ENCODE measurements around the gene ALDOB.
A peak's percentile ranks its signal among the peaks of the same experiment; 100 is the strongest.

The ALDOB gene

GRCh38 chr9:101435601-101436079, at the start of gene ALDOB:
ALDOB (minus strand) TSS chr9:101435774; CDS start chr9:101430887, 4,887 bp downstream.
- no peak for DNase-seq (ENCODE audit: low spot score)

GRCh38 chr9:101484046-101484445, 48.5 kb upstream of the ALDOB start:
- DNase-seq (ENCODE audit: low spot score) = no peak

GRCh38 chr9:101481261-101481660, 45.7 kb upstream of the ALDOB start:
- no peak for DNase-seq (ENCODE audit: low spot score)

GRCh38 chr9:101480386-101480785, 44.8 kb upstream of the ALDOB start:
- DNase-seq (ENCODE audit: low spot score) = no peak

- no peak for DNase-seq (ENCODE audit: low spot score)
Observed at GRCh38 chr9:101479338-101480030, 43.9 kb upstream of the ALDOB start.

- no peak for DNase-seq (ENCODE audit: low spot score)
Observed at GRCh38 chr9:101478906-101479305, 43.3 kb upstream of the ALDOB start.

GRCh38 chr9:101478444-101478843, 42.9 kb upstream of the ALDOB start:
- DNase-seq (ENCODE audit: low spot score) = no peak

GRCh38 chr9:101477736-101478135, 42.2 kb upstream of the ALDOB start:
- no peak for DNase-seq (ENCODE audit: low spot score)

- DNase-seq (ENCODE audit: low spot score) = no peak
Observed at GRCh38 chr9:101477214-101477613, 41.6 kb upstream of the ALDOB start.

GRCh38 chr9:101476576-101477208, 41.1 kb upstream of the ALDOB start:
- DNase-seq (ENCODE audit: low spot score) = no peak

GRCh38 chr9:101472891-101473290, 37.3 kb upstream of the ALDOB start:
- DNase-seq (ENCODE audit: low spot score) = no peak

- DNase-seq (ENCODE audit: low spot score) = no peak
Observed at GRCh38 chr9:101470929-101471328, 35.4 kb upstream of the ALDOB start.

- no peak for DNase-seq (ENCODE audit: low spot score)
Observed at GRCh38 chr9:101470021-101470420, 34.4 kb upstream of the ALDOB start.

GRCh38 chr9:101469026-101469425, 33.5 kb upstream of the ALDOB start:
- no peak for DNase-seq (ENCODE audit: low spot score)

- no peak for DNase-seq (ENCODE audit: low spot score)
Observed at GRCh38 chr9:101468116-101468515, 32.5 kb upstream of the ALDOB start.

- DNase-seq (ENCODE audit: low spot score) = no peak
Observed at GRCh38 chr9:101467690-101468089, 32.1 kb upstream of the ALDOB start.

GRCh38 chr9:101466863-101467262, 31.3 kb upstream of the ALDOB start:
- no peak for DNase-seq (ENCODE audit: low spot score)

GRCh38 chr9:101465326-101465915, 29.8 kb upstream of the ALDOB start:
- DNase-seq (ENCODE audit: low spot score) = peak; percentile 63

GRCh38 chr9:101463397-101463796, 27.8 kb upstream of the ALDOB start:
- no peak for DNase-seq (ENCODE audit: low spot score)

- DNase-seq (ENCODE audit: low spot score) = no peak
Observed at GRCh38 chr9:101462558-101462957, 27.0 kb upstream of the ALDOB start.

- DNase-seq (ENCODE audit: low spot score) = no peak
Observed at GRCh38 chr9:101460965-101461364, 25.4 kb upstream of the ALDOB start.

GRCh38 chr9:101458963-101459631, 23.5 kb upstream of the ALDOB start:
- DNase-seq (ENCODE audit: low spot score) = peak; percentile 50

GRCh38 chr9:101457003-101457402, 21.4 kb upstream of the ALDOB start:
- DNase-seq (ENCODE audit: low spot score) = peak; percentile 50

Data from HuH-7 (cell line).